ENCODE data around the gene MAGEL2. TPM values are rescaled to one million over a fixed set of nuclear protein-coding genes. Genes with fewer than 3 reads are reported as not detected.
A peak's percentile ranks its signal among the peaks of the same experiment; 100 is the strongest.

Gene MAGEL2
- total and polyA plus RNA-seq, 2 of the 4 experiments (the other 2 are of a cell fraction) = 0.18 to 0.29 TPM

DNA sequence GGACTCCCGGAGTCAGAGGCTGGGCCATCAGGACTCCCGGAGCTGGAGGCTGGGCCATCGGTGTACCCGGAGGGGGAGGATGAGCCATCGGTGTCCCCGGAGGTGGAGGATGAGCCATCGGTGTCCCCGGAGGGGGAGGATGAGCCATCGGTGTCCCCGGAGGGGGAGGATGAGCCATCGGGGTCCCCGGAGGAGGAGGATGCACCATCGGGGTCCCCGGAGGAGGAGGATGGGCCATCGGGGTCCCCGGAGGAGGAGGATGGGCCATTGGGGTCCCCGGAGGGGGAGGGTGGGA is 719 bp downstream of the MAGEL2 start:
- ChIA-PET CTCF (no interaction called here), POLR2A (ENCODE audit: unreplicated experiment) (no interaction called here)
- Histone ChIP-seq H3K56ac (ENCODE audit: extremely low read depth, insufficient read depth, low read length) (no peak overlapping the region), H3K9ac (ENCODE audit: low read depth, low read length) (no peak overlapping the region), H2BK120ac (ENCODE audit: low read depth, low read length) (no peak overlapping the region), H2BK15ac (ENCODE audit: low read depth, low read length) (no peak overlapping the region), H3K18ac (ENCODE audit: low read depth, low read length) (no peak overlapping the region), H4K5ac (ENCODE audit: low read depth, low read length) (no peak overlapping the region), H3K27ac (ENCODE audit: insufficient read depth, low read length) (no peak overlapping the region), H2AFZ (replicated peaks; ENCODE audit: low read length, poor library complexity) (no peak overlapping the region), H2AK9ac (replicated peaks; ENCODE audit: low read depth, low read length, poor library complexity) (no peak overlapping the region), H3K4me2 (ENCODE audit: low read depth, low read length) (0 out of 2 replicates have a peak overlapping the region, but pooled peaks have one; percentile 8), H3K9me3 (ENCODE audit: control insufficient read depth, insufficient read depth, low read length) (peaks cover 2% of the 10 kb centered on the region; the same call in 1 of the 2 replicates), H2BK5ac (ENCODE audit: low read depth, low read length, poor library complexity, severe bottlenecking) (no peak overlapping the region), H2BK20ac (ENCODE audit: low read depth, low read length) (no peak overlapping the region), H3K4me1 (ENCODE audit: control insufficient read depth, insufficient read depth, low read length) (no peaks in the 10 kb centered on the region), H3K23ac (ENCODE audit: low read depth, low read length) (no peak overlapping the region), H3K36me3 (ENCODE audit: control insufficient read depth, insufficient read depth, low read length) (no peaks in the 10 kb centered on the region), H4K20me1 (ENCODE audit: insufficient read depth, low read length) (no peaks in the 10 kb centered on the region), H3K27me3 (ENCODE audit: control insufficient read depth, insufficient read depth, low read length) (no peaks in the 10 kb centered on the region), H2AK5ac (ENCODE audit: low read depth, low read length) (no peak overlapping the region), H3K14ac (replicated peaks; ENCODE audit: low read depth, low read length) (no peak overlapping the region), H3K4me3 (ENCODE audit: insufficient read depth, low read depth, low read length) (peak overlapping the region; percentile 53; the same call in 1 of the 2 replicates), H3K4ac (ENCODE audit: low read depth, low read length) (no peak overlapping the region), H4K8ac (ENCODE audit: low read depth in 2 of 2, low read length in 2 of 2) (no peak overlapping the region), H4K91ac (ENCODE audit: insufficient read depth, low read depth, low read length) (no peak overlapping the region), H3K9me1 (ENCODE audit: insufficient read depth, low read length) (no peaks in the 10 kb centered on the region), H3K79me1 (ENCODE audit: low read depth in 1 of 2, low read length in 2 of 2) (no peaks in the 10 kb centered on the region)
- dilution Hi-C loops (cut with HindIII; ENCODE audit: low sequenced_read_pairs, unreplicated experiment) = no loop called here
- intact Hi-C loops (cut with micrococcal nuclease) = loop anchor here (10.0 kb wide), 2 partner anchors 1198 to 1858 kb away; no protein-coding TSS in a partner anchor
- TF ChIP-seq MXI1 (IDR thresholded peaks at IDR 0.05; ENCODE audit: borderline replicate concordance, low read depth, low read length) = no peak
- DNase-seq (no peak), ATAC-seq (ENCODE audit: low read depth) (no peak)
- no TSS peak for BruUV-seq (replicated peaks)
- 62% methylated on average over 7 of the region's 17 CpGs; no CpG with 5 or more reads in 1 of the 2 experiments for WGBS, 2 experiments (ENCODE audit: extremely low coverage in 2 of 2, insufficient read length in 1 of 2)
- in situ Hi-C loops (cut with MboI; ENCODE audit: low sequenced_read_pairs) = loop anchor here (10.0 kb wide), 1 partner anchor 208 kb away; no protein-coding TSS in a partner anchor
